Frontal cortex (tissue), 4 donors: ENCODE data around the gene KIF5A. TPM values are rescaled to one million over a fixed set of nuclear protein-coding genes. Genes with fewer than 3 reads are reported as not detected.
A peak's percentile ranks its signal among the peaks of the same experiment; 100 is the strongest.

Experiments
- DNase-seq, 2 donors: peaks; one replicate each; pipeline ENCODE4 v3.0.0; 2012; ENCODE audit warnings: low spot score in 2 of 2
- FAIRE-seq: peaks from 2 replicates; lab custom pipeline; 2012; peaks lifted over from hg19 to GRCh38; lab: Jason Lieb, UNC
- total RNA-seq: library from RNA; depleted of rRNA; stranded (reverse); fragments of >200 nt; gene quantifications from one replicate; pipeline ENCODE4 v1.2.3, GENCODE V29; 2014
- donor health status: control.
- donor health status: control.
- donor health status: control.

Gene KIF5A
- total RNA-seq, 1 donor from 2014 or later, result 42.8 TPM

GRCh38 chr12:57592551-57593165 is 42.8 kb downstream of the KIF5A start:
- no peak for DNase-seq
- FAIRE-seq, result no peak

GRCh38 chr12:57593187-57593586 is 43.3 kb downstream of the KIF5A start:
- no peak for DNase-seq
- no peak for FAIRE-seq

- DNase-seq (no peak), FAIRE-seq (no peak)
Observed at GRCh38 chr12:57600395-57600794, 50.6 kb downstream of the KIF5A start.

- no peak for FAIRE-seq
Observed at GRCh38 chr12:57602544-57602943, 52.7 kb downstream of the KIF5A start.

GRCh38 chr12:57603324-57603723 is 53.5 kb downstream of the KIF5A start:
- FAIRE-seq, result no peak

More at GRCh38 chr12:57602544-57602943, 52.7 kb downstream of the KIF5A start:
- DNase-seq, result no peak

GRCh38 chr12:57603815-57604453 is 54.1 kb downstream of the KIF5A start:
- FAIRE-seq (no peak), DNase-seq (peak; percentile 39 to 52)

More at GRCh38 chr12:57603324-57603723, 53.5 kb downstream of the KIF5A start:
- DNase-seq, result no peak

GRCh38 chr12:57604454-57604991 is 54.7 kb downstream of the KIF5A start, which contains the start of gene DTX3:
TSS of gene DTX3 (plus strand) at chr12:57604824. CDS start at chr12:57606518, 1,694 bp downstream.
- DNase-seq (peak; percentile 72 to 78), FAIRE-seq (no peak)

- DNase-seq (peak in 1 of 2 donors; percentile 49), FAIRE-seq (no peak)
Observed at GRCh38 chr12:57604992-57605810, 55.4 kb downstream of the KIF5A start.

- FAIRE-seq (no peak), DNase-seq (no peak)
Observed at GRCh38 chr12:57605811-57606311, 56.0 kb downstream of the KIF5A start.

- FAIRE-seq (no peak), DNase-seq (no peak)
Observed at GRCh38 chr12:57606399-57606798, 56.6 kb downstream of the KIF5A start.

- FAIRE-seq (no peak), DNase-seq (no peak)
Observed at GRCh38 chr12:57606821-57607220, 57.0 kb downstream of the KIF5A start.

- DNase-seq, result no peak
- no peak for FAIRE-seq
Observed at GRCh38 chr12:57607958-57608663, 58.3 kb downstream of the KIF5A start.

- FAIRE-seq (no peak), DNase-seq (peak in 1 of 2 donors; percentile 5)
Observed at GRCh38 chr12:57609101-57609780, 59.4 kb downstream of the KIF5A start.

GRCh38 chr12:57609781-57610553 is 60.1 kb downstream of the KIF5A start:
- FAIRE-seq (no peak), DNase-seq (peak in 1 of 2 donors; percentile 16)

GRCh38 chr12:57610554-57611107 is 60.8 kb downstream of the KIF5A start:
- FAIRE-seq (no peak), DNase-seq (peak; percentile 50 to 55)

GRCh38 chr12:57611108-57611826 is 61.4 kb downstream of the KIF5A start, which contains the start of gene ARHGEF25:
TSS of gene ARHGEF25 (plus strand) at chr12:57611435. CDS start at chr12:57611895, 460 bp downstream.
- DNase-seq (peak; percentile 88 to 90), FAIRE-seq (no peak)
